ENCODE results near the gene CYP2D6.

Gene CYP2D6

DNA sequence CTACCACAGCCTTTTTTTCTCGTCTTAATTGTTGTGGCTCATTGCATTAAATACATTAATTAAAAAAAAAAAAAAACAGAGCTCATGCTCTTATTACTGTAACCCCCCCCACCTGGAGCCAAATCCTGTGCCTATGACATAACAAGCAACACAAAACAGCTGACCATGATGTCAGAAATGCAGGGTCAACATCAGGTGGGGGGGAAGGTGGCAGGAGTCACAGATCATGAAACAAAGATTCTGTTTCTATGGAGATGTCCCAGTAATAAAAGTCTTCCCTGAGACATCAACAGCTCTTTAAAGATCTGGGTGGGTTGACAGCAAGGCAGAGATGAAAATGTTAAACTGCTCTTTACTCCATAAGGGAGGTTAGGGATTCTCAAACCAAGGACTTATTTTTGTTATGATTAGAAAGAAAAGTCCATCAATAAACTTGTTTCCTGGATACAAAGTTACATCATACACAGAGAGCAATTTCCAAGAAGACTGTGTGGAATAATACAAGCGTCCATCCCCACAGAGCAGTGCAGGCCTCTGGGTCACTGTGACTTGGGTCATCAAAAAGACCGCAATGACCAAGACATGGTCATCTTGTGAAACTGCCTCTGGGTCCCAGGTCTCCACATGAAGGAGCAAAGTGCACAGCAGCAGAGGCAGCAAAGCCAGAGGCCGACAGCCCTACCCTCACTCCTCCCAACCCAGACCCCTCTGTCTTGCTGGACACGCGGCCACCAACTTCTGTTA, 42.7 kb upstream of the CYP2D6 start:
- no peak for TF ChIP-seq CTCF (IDR thresholded peaks at IDR 0.05; ENCODE audit: insufficient read depth, low read length, missing control alignments)
- no peak for DNase-seq (ENCODE audit: low read depth, low spot score)
- ChIA-PET CTCF (interaction anchor here (1.0 to 9.7 kb wide), 4 partner anchors 203 to 300 kb away, joined by 3 to 114 read pairs (median 8); no protein-coding TSS in a partner anchor), POLR2A (no interaction called here)
- no peak overlapping the region for H3K4me3 ChIP-seq (ENCODE audit: low read depth, low read length)

DNA sequence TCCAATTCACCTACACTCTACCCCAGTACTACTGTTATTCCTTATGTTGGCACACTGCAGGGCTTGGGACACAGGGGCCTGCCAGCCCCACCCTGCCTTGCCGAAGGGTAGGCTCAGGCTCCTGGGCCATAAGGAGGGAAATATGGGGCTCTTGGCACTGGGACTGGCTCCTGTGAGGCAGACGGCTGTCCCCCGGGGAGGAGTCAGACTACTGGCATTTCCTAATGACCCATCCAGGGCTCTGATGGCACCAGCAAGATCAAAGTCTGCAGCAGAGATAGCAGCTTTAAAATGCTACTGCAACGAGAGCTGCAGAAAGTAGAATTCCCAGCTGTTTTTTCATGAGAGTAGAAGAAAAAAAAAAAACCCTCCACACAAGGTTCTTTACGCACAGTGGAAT, 42.2 kb upstream of the CYP2D6 start:
- ChIA-PET POLR2A (no interaction called here), CTCF (interaction anchor here (1.0 to 9.7 kb wide), 3 partner anchors 265 to 300 kb away, joined by 3 to 114 read pairs (median 12); no protein-coding TSS in a partner anchor)
- TF ChIP-seq CTCF (IDR thresholded peaks at IDR 0.05; ENCODE audit: insufficient read depth, low read length, missing control alignments), result no peak

GRCh38 chr22:42171946-42172719, 41.5 kb upstream of the CYP2D6 start:
- no peak for TF ChIP-seq CTCF (IDR thresholded peaks at IDR 0.05; ENCODE audit: insufficient read depth, low read length, missing control alignments)
- no peak for DNase-seq (ENCODE audit: low read depth, low spot score)
- ChIA-PET POLR2A (no interaction called here), CTCF (interaction anchor here (1.2 to 9.7 kb wide), 3 partner anchors 81 to 272 kb away, joined by 4 to 114 read pairs (median 12); no protein-coding TSS in a partner anchor)
- H3K4me3 ChIP-seq (ENCODE audit: low read depth, low read length), result no peak overlapping the region

More for the DNA sequence above, 42.2 kb upstream of the CYP2D6 start:
- no peak overlapping the region for H3K4me3 ChIP-seq (ENCODE audit: low read depth, low read length)
- peak; percentile 23 for DNase-seq (ENCODE audit: low read depth, low spot score)

GRCh38 chr22:42171417-42171816, 40.8 kb upstream of the CYP2D6 start:
- DNase-seq (ENCODE audit: low read depth, low spot score), result no peak
- no peak overlapping the region for H3K4me3 ChIP-seq (ENCODE audit: low read depth, low read length)
- ChIA-PET CTCF (interaction anchor here (1.2 to 9.7 kb wide), 3 partner anchors 15 to 266 kb away, joined by 4 to 114 read pairs (median 11); no protein-coding TSS in a partner anchor), POLR2A (no interaction called here)
- TF ChIP-seq CTCF (IDR thresholded peaks at IDR 0.05; ENCODE audit: insufficient read depth, low read length, missing control alignments), result no peak

DNA sequence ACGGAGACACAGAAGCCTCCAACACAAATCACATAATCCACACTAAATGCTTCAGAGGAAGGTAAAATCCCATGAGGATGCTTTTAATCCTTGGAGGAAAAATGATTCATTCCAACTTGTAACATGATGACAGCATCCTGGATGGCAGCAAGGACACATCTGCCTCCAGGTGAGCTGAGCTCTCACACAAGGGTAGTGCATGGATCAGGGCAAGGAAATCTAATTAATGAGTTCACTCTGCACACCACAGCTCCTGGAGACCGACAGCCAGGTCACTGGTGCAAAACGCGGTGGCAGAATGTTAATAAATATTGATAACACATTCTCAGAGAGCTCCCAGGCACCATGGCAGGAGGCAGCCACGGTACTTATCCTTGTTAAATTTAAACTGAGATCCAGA, 40.3 kb upstream of the CYP2D6 start:
- DNase-seq (ENCODE audit: low read depth, low spot score), result no peak
- H3K4me3 ChIP-seq (ENCODE audit: low read depth, low read length), result no peak overlapping the region
- ChIA-PET CTCF (interaction anchor here (1.2 to 9.7 kb wide), 4 partner anchors 14 to 273 kb away, joined by 4 to 114 read pairs (median 14); no protein-coding TSS in a partner anchor), POLR2A (no interaction called here)
- TF ChIP-seq CTCF (IDR thresholded peaks at IDR 0.05; ENCODE audit: insufficient read depth, low read length, missing control alignments), result no peak

GRCh38 chr22:42169055-42169469, 38.5 kb upstream of the CYP2D6 start:
- ChIA-PET POLR2A (no interaction called here), CTCF (interaction anchor here (0.8 to 9.7 kb wide), 11 partner anchors 9 to 305 kb away, joined by 3 to 114 read pairs (median 5); no protein-coding TSS in a partner anchor)
- DNase-seq (ENCODE audit: low read depth, low spot score), result no peak
- TF ChIP-seq CTCF (IDR thresholded peaks at IDR 0.05; ENCODE audit: insufficient read depth, low read length, missing control alignments), result peak; percentile 94
- H3K4me3 ChIP-seq (ENCODE audit: low read depth, low read length), result no peak overlapping the region
